HCT116 (cell line): ENCODE results near the gene NPDC1. TPM values are rescaled to one million over a fixed set of nuclear protein-coding genes. Genes with fewer than 3 reads are reported as not detected.
A peak's percentile ranks its signal among the peaks of the same experiment; 100 is the strongest.

Experiments
- ATAC-seq: fragments of 200-7000 bp; cut with Tn5 transposase; 2 replicates; pipeline ENCODE4 v1.9.1; 2020; ENCODE audit warnings: mild to moderate bottlenecking, moderate library complexity
- BruUV-seq: library from RNA; stranded (reverse); fragments of 400-500 nt; replicated peaks from 2 replicates; lab custom pipeline; 2021; lab: Mats Ljungman, UMichigan
- CTCF ChIA-PET: fragments of 300-600 bp; sonication (Branson Sonifier 250); formaldehyde crosslinking; loops from one replicate; lab custom pipeline; 2021; ENCODE audit warnings: antibody characterized with exemption; lab: Charles Lee
- POLR2A ChIA-PET: fragments of 300-600, 350-600 bp; sonication (Branson Sonifier 250); formaldehyde crosslinking; loops from one replicate; lab custom pipeline; 2021; ENCODE audit warnings: antibody characterized with exemption; lab: Charles Lee
- RAD21 ChIA-PET, 2 experiments: fragments of 300-600 bp; sonication (Branson Sonifier 250); formaldehyde crosslinking; loops; one replicate each; lab custom pipeline; 2023; ENCODE audit warnings: low total read pairs in 2 of 2; ENCODE audit not compliant: uncharacterized antibody in 2 of 2, unreplicated experiment in 2 of 2, low non-redundant PET in 1 of 2; lab: Charles Lee
- DNase-seq: peaks from one replicate; pipeline ENCODE4 v3.0.0-alpha.2; 2010; ENCODE audit warnings: low read depth, low spot score
- H2AFZ ChIP-seq: fragments of 200-600 bp; shearing (Covaris generic), sonication (generic); 2 replicates; pipeline ENCODE4 v1.6.1; 2017; ENCODE audit warnings: low read depth, mixed run types, mixed read lengths, antibody characterized with exemption, low read length; ENCODE audit not compliant: poor library complexity, severe bottlenecking
- H3K27ac ChIP-seq: 2 replicates; pipeline ENCODE4 v1.5.1; 2012; ENCODE audit warnings: low read depth, low read length
- H3K27me3 ChIP-seq: fragments of 200-600 bp; sonication (generic); 2 replicates; pipeline ENCODE4 v1.6.1; 2016; ENCODE audit warnings: mixed run types, low read length, mixed read lengths; ENCODE audit not compliant: insufficient read depth
- H3K36me3 ChIP-seq, 2 experiments: fragments of 200-500 bp in 1 of 2; fragments of 200-600 bp in 1 of 2; sonication (Bioruptor generic) in 1 of 2; sonication (generic) in 1 of 2; 2 replicates each; pipeline versions ENCODE4 v1.5.1 to v1.6.1; 2014 to 2016; ENCODE audit warnings: low read length in 2 of 2, inconsistent platforms in 1 of 2, mixed read lengths in 1 of 2, mixed run types in 1 of 2; ENCODE audit not compliant: insufficient read depth in 2 of 2, control insufficient read depth in 1 of 2
- H3K4me1 ChIP-seq, 2 experiments: fragments of 200-600 bp in 1 of 2; sonication (generic) in 1 of 2; 2 replicates each; pipeline versions ENCODE4 v1.5.1 to v1.6.1; 2012 to 2017; ENCODE audit warnings: low read length in 2 of 2, inconsistent platforms in 1 of 2, mild to moderate bottlenecking in 1 of 2, mixed read lengths in 1 of 2, mixed run types in 1 of 2, moderate library complexity in 1 of 2; ENCODE audit not compliant: insufficient read depth in 2 of 2, control insufficient read depth in 1 of 2
- H3K4me2 ChIP-seq: fragments of 200-600 bp; sonication (generic); 2 replicates; pipeline ENCODE4 v1.6.1; 2017; ENCODE audit warnings: mixed run types, low read length, mixed read lengths
- H3K4me3 ChIP-seq, 2 experiments: fragments of 200-600 bp in 1 of 2; sonication (generic) in 1 of 2; replicated peaks in 1 of 2; 2 replicates each; pipeline ENCODE4 v1.5.1; 2011 to 2016; ENCODE audit warnings: low read length in 2 of 2, control low read depth in 1 of 2, low read depth in 1 of 2, mild to moderate bottlenecking in 1 of 2, mixed read lengths in 1 of 2, mixed run types in 1 of 2
- H3K79me2 ChIP-seq: fragments of 200-600 bp; sonication (generic); 2 replicates; pipeline ENCODE4 v1.6.1; 2017; ENCODE audit warnings: mild to moderate bottlenecking, mixed run types, low read length, moderate library complexity, mixed read lengths; ENCODE audit not compliant: insufficient read depth
- H3K9ac ChIP-seq: fragments of 200-600 bp; sonication (generic); 2 replicates; pipeline ENCODE4 v1.6.1; 2016; ENCODE audit warnings: low read length, mixed read lengths
- H3K9me2 ChIP-seq: fragments of 200-600 bp; sonication (generic), shearing (Covaris generic); 2 replicates; pipeline ENCODE4 v1.6.1; 2017; ENCODE audit warnings: mixed run types, mild to moderate bottlenecking, moderate library complexity; ENCODE audit not compliant: insufficient read depth
- H3K9me3 ChIP-seq, 2 experiments: fragments of 200-500 bp in 1 of 2; fragments of 200-600 bp in 1 of 2; sonication (Bioruptor generic) in 1 of 2; sonication (generic) in 1 of 2; 2 replicates each; pipeline ENCODE4 v1.6.1; 2014 to 2017; ENCODE audit warnings: low read length in 2 of 2, mixed read lengths in 2 of 2, inconsistent platforms in 1 of 2, low read depth in 1 of 2, mild to moderate bottlenecking in 1 of 2, mixed run types in 1 of 2, moderate library complexity in 1 of 2; ENCODE audit not compliant: control insufficient read depth in 1 of 2, insufficient read depth in 1 of 2
- H4K20me1 ChIP-seq: fragments of 200-600 bp; sonication (generic), shearing (Covaris generic); 2 replicates; pipeline ENCODE4 v1.6.1; 2017; ENCODE audit warnings: mixed run types, mild to moderate bottlenecking, moderate library complexity; ENCODE audit not compliant: insufficient read depth
- ELF1 ChIP-seq: IDR thresholded peaks from 2 replicates; pipeline ENCODE4 v1.6.1; 2012; ENCODE audit warnings: low read depth, borderline replicate concordance
- POLR2AphosphoS5 ChIP-seq: IDR thresholded peaks from 2 replicates; pipeline ENCODE4 v1.6.1; 2011; ENCODE audit warnings: mild to moderate bottlenecking, low read depth, low read length, moderate library complexity
- SP1 ChIP-seq: IDR thresholded peaks from 2 replicates; pipeline ENCODE4 v1.6.1; 2012; ENCODE audit warnings: low read depth
- ZFX ChIP-seq: fragments of 450-650 bp; IDR thresholded peaks from 2 replicates; pipeline ENCODE4 v1.6.1; 2017
- intact Hi-C: fragments of 100-400 bp; cut with micrococcal nuclease; formaldehyde crosslinking; loops from 2 replicates; pipeline ENCODE4 v1.10.0; 2022
- total RNA-seq: library from RNA; stranded (reverse); gene quantifications from one replicate; pipeline ENCODE4 v1.2.1, GENCODE V29; 2021; ENCODE audit not compliant: unreplicated experiment
- TF ChIP-seq, protein P1 (sequence below): IDR thresholded peaks from 2 replicates; pipeline ENCODE4 v1.6.1; 2012
- TF ChIP-seq, protein P2 (sequence below), 3 experiments: fragments of 200-600 bp in 1 of 3; sonication (generic) in 1 of 3; IDR thresholded peaks in 2 of 3; conservative IDR thresholded peaks in 1 of 3; 2 replicates each; pipeline ENCODE4 v1.5.1; 2012 to 2017; ENCODE audit warnings: low read depth in 2 of 3, low read length in 2 of 3, antibody characterized with exemption in 1 of 3, borderline replicate concordance in 1 of 3, control low read depth in 1 of 3, mild to moderate bottlenecking in 1 of 3, mixed read lengths in 1 of 3, mixed run types in 1 of 3, moderate library complexity in 1 of 3; ENCODE audit not compliant: insufficient read depth in 1 of 3

Gene NPDC1
- total RNA-seq, 1 experiment from 2014 or later = 98.8 TPM

DNA sequence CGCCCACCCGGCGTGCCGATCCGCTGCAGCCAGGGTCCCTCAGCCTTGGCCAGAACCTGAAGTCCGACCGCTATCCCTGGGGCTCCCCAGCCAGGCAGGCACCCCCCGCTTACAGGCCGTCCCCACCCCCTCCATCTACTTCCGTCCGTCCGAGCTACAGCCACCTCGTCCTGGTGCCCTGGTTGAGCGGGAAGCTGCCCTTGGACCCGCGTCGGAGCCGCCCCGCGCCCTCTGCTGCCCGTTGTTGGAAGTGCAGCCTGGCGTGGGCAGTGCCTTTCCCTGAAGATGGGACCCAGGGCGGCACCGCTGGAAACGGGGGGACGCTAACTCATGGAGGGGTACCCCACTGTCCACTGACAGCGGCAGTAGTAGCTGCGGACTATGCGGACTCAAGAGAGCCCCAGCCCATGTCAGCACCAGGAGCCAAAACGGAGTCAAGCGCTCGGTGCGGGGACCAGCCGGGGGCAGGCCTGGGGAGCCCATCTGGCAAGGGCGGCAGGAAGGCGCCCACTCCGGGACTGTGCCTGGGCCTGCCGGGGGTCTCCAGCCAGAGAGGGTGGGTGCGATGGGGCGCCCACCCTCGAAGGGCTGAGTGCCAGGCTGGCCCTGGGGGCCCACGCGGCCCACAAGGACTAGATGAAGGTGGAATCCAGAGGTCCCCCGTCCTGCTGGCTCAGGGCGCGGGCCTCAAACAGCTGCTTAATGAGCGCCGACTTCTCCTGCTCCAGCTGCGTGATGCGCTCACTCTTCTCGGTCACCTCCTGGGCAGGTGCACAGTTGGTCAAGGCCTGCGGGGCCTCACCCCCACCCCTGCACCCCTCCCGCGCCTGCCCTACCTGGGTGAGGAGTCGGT, 18.3 kb upstream of the NPDC1 start:
- no peak overlapping the region for H2AFZ ChIP-seq
- ATAC-seq = peak; percentile 49
- H3K4me3 ChIP-seq = no peak overlapping the region
- peaks cover 38% of the 10 kb centered on the region for H3K79me2 ChIP-seq
- BruUV-seq = no TSS peak
- ChIA-PET CTCF (interaction anchor here (0.6 to 1.9 kb wide), 11 partner anchors 9 to 172 kb away, joined by 3 to 16 read pairs (median 5); partner anchors contain the start of genes ENTPD2, MAN1B1, NPDC1 and UAP1L1), RAD21 (no interaction called here), POLR2A (interaction anchor here (1.0 kb wide), 1 partner anchor 8 kb away, joined by 4 read pairs; no protein-coding TSS in a partner anchor)
- no peak for DNase-seq
- H3K36me3 ChIP-seq = peaks cover 2 to 8% of the 10 kb centered on the region in 2 experiments; a peak in 1 of 4 replicates
- peak overlapping the region; percentile 30; the same call in 1 of the 2 replicates for H3K27ac ChIP-seq
- no peaks in the 10 kb centered on the region for H3K9me3 ChIP-seq
- no peaks in the 10 kb centered on the region for H3K9me2 ChIP-seq
- no peaks in the 10 kb centered on the region; the same call in 1 of the 2 replicates for H4K20me1 ChIP-seq
- peaks cover 13 to 30% of the 10 kb centered on the region in 2 experiments for H3K4me1 ChIP-seq
- intact Hi-C loops = loop anchor here (1.0 kb wide), 1 partner anchor 14 kb away; no protein-coding TSS in a partner anchor
- TF ChIP-seq, protein P1, sequence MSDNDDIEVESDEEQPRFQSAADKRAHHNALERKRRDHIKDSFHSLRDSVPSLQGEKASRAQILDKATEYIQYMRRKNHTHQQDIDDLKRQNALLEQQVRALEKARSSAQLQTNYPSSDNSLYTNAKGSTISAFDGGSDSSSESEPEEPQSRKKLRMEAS = no peak
- TF ChIP-seq POLR2AphosphoS5 (peak; percentile 38; the same call in 1 of the 2 replicates), SP1 (no peak), ELF1 (no peak), ZFX (no peak)
- TF ChIP-seq, protein P2, sequence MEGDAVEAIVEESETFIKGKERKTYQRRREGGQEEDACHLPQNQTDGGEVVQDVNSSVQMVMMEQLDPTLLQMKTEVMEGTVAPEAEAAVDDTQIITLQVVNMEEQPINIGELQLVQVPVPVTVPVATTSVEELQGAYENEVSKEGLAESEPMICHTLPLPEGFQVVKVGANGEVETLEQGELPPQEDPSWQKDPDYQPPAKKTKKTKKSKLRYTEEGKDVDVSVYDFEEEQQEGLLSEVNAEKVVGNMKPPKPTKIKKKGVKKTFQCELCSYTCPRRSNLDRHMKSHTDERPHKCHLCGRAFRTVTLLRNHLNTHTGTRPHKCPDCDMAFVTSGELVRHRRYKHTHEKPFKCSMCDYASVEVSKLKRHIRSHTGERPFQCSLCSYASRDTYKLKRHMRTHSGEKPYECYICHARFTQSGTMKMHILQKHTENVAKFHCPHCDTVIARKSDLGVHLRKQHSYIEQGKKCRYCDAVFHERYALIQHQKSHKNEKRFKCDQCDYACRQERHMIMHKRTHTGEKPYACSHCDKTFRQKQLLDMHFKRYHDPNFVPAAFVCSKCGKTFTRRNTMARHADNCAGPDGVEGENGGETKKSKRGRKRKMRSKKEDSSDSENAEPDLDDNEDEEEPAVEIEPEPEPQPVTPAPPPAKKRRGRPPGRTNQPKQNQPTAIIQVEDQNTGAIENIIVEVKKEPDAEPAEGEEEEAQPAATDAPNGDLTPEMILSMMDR (IDR thresholded peaks at IDR 0.05 in 2 of 3, conservative IDR thresholded peaks at IDR 0.05 in 1 of 3; ENCODE audit: borderline replicate concordance in 1 of 3, insufficient read depth in 1 of 3, low read depth in 2 of 3, low read length in 2 of 3) = peak in 2 of 3 experiments; percentile 89 to 96; a peak in 4 of 6 replicates
- 0 out of 2 replicates have a peak overlapping the region, but pooled peaks have one; percentile 14 for H3K4me2 ChIP-seq
- no peaks in the 10 kb centered on the region for H3K27me3 ChIP-seq
- no peak overlapping the region for H3K9ac ChIP-seq
